ENCODE data around the gene LRRC28. TPM values are rescaled to one million over a fixed set of nuclear protein-coding genes. Genes with fewer than 3 reads are reported as not detected.

Gene LRRC28
- total RNA-seq, 3 donors from 2014 or later = 24.3 to 52.2 (median 44.3) TPM

- Histone ChIP-seq H3K9me3 (no peaks in the 10 kb centered on the region), H3K27me3 (no peaks in the 10 kb centered on the region), H3K27ac (peak overlapping the region; percentile 66 to 75), H3K36me3 (no peaks in the 10 kb centered on the region), H3K4me1 (no peaks in the 10 kb centered on the region), H3K4me3 (no peak overlapping the region)
- DNase-seq (ENCODE audit: low spot score in 2 of 2) = no peak
- intact Hi-C loops (cut with DNase I; ENCODE audit: low total_unique reads) = loop anchor here (5.0 kb wide), 1 partner anchor 598 kb away; no protein-coding TSS in a partner anchor
- TF ChIP-seq CTCF (IDR thresholded peaks at IDR 0.05) (no peak), POLR2A (IDR thresholded peaks at IDR 0.05) (no peak), POLR2AphosphoS5 (IDR thresholded peaks at IDR 0.05) (no peak)
These were observed 173.8 kb downstream of the LRRC28 start for GRCh38 chr15:99424978-99425656.

- H3K4me3 ChIP-seq = peak overlapping the region in 1 of 3 donors; percentile 1
- H3K27ac ChIP-seq = peak overlapping the region; percentile 66 to 75
- H3K9me3 ChIP-seq = no peaks in the 10 kb centered on the region
- DNase-seq (ENCODE audit: low spot score in 2 of 2) = no peak
- TF ChIP-seq CTCF (IDR thresholded peaks at IDR 0.05) (no peak), POLR2AphosphoS5 (IDR thresholded peaks at IDR 0.05) (no peak), POLR2A (IDR thresholded peaks at IDR 0.05) (no peak)
- no peaks in the 10 kb centered on the region for H3K4me1 ChIP-seq
- intact Hi-C loops (cut with DNase I; ENCODE audit: low total_unique reads) = loop anchor here (5.0 kb wide), 1 partner anchor 598 kb away; no protein-coding TSS in a partner anchor
- H3K27me3 ChIP-seq = no peaks in the 10 kb centered on the region
- no peaks in the 10 kb centered on the region for H3K36me3 ChIP-seq
These were observed 174.5 kb downstream of the LRRC28 start for GRCh38 chr15:99425657-99426301.

GRCh38 chr15:99426431-99427105 lies 175.3 kb downstream of the LRRC28 start:
- H3K27me3 ChIP-seq = no peaks in the 10 kb centered on the region
- no peaks in the 10 kb centered on the region for H3K36me3 ChIP-seq
- intact Hi-C loops (cut with DNase I; ENCODE audit: low total_unique reads) = loop anchor here (5.0 kb wide), 1 partner anchor 599 kb away; no protein-coding TSS in a partner anchor
- H3K9me3 ChIP-seq = no peaks in the 10 kb centered on the region
- TF ChIP-seq POLR2A (IDR thresholded peaks at IDR 0.05) = no peak
- TF ChIP-seq POLR2AphosphoS5 (IDR thresholded peaks at IDR 0.05) = no peak
- TF ChIP-seq CTCF (IDR thresholded peaks at IDR 0.05) = no peak
- peak in 1 of 2 donors; percentile 30 for DNase-seq (ENCODE audit: low spot score in 2 of 2)
- H3K4me1 ChIP-seq = no peaks in the 10 kb centered on the region
- no peak overlapping the region for H3K4me3 ChIP-seq
- H3K27ac ChIP-seq = peak overlapping the region in 1 of 2 donors; percentile 75

GRCh38 chr15:99427210-99427609 lies 175.9 kb downstream of the LRRC28 start:
- no peak for TF ChIP-seq POLR2AphosphoS5 (IDR thresholded peaks at IDR 0.05)
- no peak for TF ChIP-seq POLR2A (IDR thresholded peaks at IDR 0.05)
- no peak for TF ChIP-seq CTCF (IDR thresholded peaks at IDR 0.05)
- H3K36me3 ChIP-seq = no peaks in the 10 kb centered on the region
- H3K27me3 ChIP-seq = no peaks in the 10 kb centered on the region
- no peaks in the 10 kb centered on the region for H3K9me3 ChIP-seq
- peak in 1 of 2 donors; percentile 24 for DNase-seq (ENCODE audit: low spot score in 2 of 2)
- no peak overlapping the region for H3K4me3 ChIP-seq
- no peaks in the 10 kb centered on the region for H3K4me1 ChIP-seq
- no peak overlapping the region for H3K27ac ChIP-seq
- intact Hi-C loops (cut with DNase I; ENCODE audit: low total_unique reads) = loop anchor here (5.0 kb wide), 1 partner anchor 600 kb away; no protein-coding TSS in a partner anchor

Data from breast epithelium (tissue), 4 donors.